IgD-negative memory B cell (primary cell): ENCODE data around the gene DCTN5. TPM values are rescaled to one million over a fixed set of nuclear protein-coding genes. Genes with fewer than 3 reads are reported as not detected.
"Not testable (repeated sequence)": the region's sequence is repeated elsewhere in the genome, so short reads cannot be mapped to it uniquely, and the experiment has no call there.

Source experiments
- H3K27ac Mint-ChIP-seq, 3 donors: one replicate each; pipeline ENCODE4 v1.8.0; 2020 to 2022; ENCODE audit warnings: mild to moderate bottlenecking in 3 of 3, mixed read lengths in 3 of 3, moderate library complexity in 1 of 3
- H3K27me3 Mint-ChIP-seq: one replicate; pipeline ENCODE4 v1.8.0; 2021; ENCODE audit warnings: mixed read lengths
- H3K36me3 Mint-ChIP-seq: one replicate; pipeline ENCODE4 v1.8.0; 2020; ENCODE audit warnings: mild to moderate bottlenecking, mixed read lengths
- H3K4me1 Mint-ChIP-seq, 3 donors: one replicate each; pipeline ENCODE4 v1.8.0; 2020 to 2022; ENCODE audit warnings: mixed read lengths in 3 of 3, mild to moderate bottlenecking in 1 of 3
- H3K4me3 Mint-ChIP-seq, 4 donors: one replicate each; pipeline ENCODE4 v1.8.0; 2020 to 2022; ENCODE audit warnings: mild to moderate bottlenecking in 4 of 4, mixed read lengths in 4 of 4, moderate library complexity in 3 of 4
- H3K9me3 Mint-ChIP-seq, 3 donors: one replicate each; pipeline ENCODE4 v1.8.0; 2020 to 2021; ENCODE audit warnings: mixed read lengths in 3 of 3, mild to moderate bottlenecking in 1 of 3
- polyA plus RNA-seq: library from polyadenylated mRNA; unstranded; fragments of 300-500 nt; fragmentation: Illumina TruSeq; gene quantifications from one replicate; pipeline ENCODE4 v1.2.3, GENCODE V29; 2021

DCTN5 gene
- 57.5 TPM for polyA plus RNA-seq

DNA sequence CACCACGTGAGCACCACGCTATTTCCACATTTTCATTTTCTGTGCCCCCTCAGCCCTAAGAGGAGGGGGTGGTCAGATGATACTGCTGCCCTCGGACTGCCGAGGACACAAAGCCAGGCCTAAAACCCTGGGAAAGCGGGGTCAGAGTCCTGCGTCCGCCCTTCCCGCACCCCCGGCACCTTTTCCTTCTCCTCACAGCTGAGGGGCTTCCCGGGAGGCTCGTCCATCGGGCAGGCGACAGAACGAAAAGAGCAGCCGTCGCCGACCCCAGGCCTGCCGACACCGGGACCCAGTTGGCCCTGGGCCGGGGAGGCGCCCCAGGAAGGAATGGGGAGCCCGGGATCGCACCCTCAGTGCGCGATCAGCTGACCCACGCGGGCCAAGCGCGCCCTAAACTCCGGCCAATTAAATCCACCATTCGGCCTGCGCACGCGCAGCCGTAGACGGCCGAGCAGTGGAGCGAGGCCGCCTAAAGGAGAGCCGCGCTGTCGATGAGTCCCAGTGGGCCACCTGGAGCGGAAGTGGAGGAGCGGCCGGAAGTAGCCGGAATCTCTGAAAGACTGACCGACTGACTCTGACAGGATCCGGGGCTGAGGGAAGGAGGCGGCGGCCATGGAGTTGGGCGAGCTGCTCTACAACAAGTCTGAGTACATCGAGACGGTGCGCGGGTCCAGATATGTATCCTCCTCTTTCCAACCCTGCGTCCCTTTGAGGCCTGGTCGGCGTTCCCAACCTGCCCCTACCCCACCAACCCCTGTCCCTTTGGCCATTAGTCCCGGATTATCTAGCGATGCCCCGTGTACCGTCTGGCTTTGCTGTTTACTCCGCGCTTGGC is at the start of gene DCTN5, which contains the start of gene PALB2:
TSS of gene DCTN5 (plus strand) at position 536 of the 835 bp plus-strand sequence. CDS start at position 613, 77 bp downstream.
TSS of gene PALB2 (minus strand) at position 380 of the 835 bp plus-strand sequence. CDS start at position 227, 153 bp downstream.
- Mint-ChIP-seq H3K9me3 (no peaks in the 10 kb centered on the region), H3K36me3 (no peaks in the 10 kb centered on the region), H3K4me1 (peaks cover 21 to 33% (median 24%) of the 10 kb centered on the region in 3 donors), H3K27me3 (no peaks in the 10 kb centered on the region), H3K27ac (peak within 1 kb of the TSS; percentile 90 to 100 (median 97)), H3K4me3 (peak within 1 kb of the TSS; percentile 98 to 100 (median 99))

GRCh38 chr16:23594186-23594585 is 47.1 kb upstream of the DCTN5 start:
- H3K4me3 Mint-ChIP-seq = peak overlapping the region in 1 of 4 donors; percentile 8
- no peak overlapping the region for H3K27ac Mint-ChIP-seq
- H3K4me1 Mint-ChIP-seq = peaks cover 17 to 21% (median 20%) of the 10 kb centered on the region in 3 donors

GRCh38 chr16:23595246-23595950 is 45.9 kb upstream of the DCTN5 start:
- H3K36me3 Mint-ChIP-seq = peaks cover 3% of the 10 kb centered on the region

More at GRCh38 chr16:23594186-23594585, 47.1 kb upstream of the DCTN5 start:
- H3K36me3 Mint-ChIP-seq = peaks cover 5% of the 10 kb centered on the region
- no peaks in the 10 kb centered on the region for H3K9me3 Mint-ChIP-seq
- H3K27me3 Mint-ChIP-seq = no peaks in the 10 kb centered on the region

GRCh38 chr16:23595951-23596720 is 45.1 kb upstream of the DCTN5 start, which contains the start of gene NDUFAB1:
Gene NDUFAB1 (minus strand): TSS chr16:23596316. CDS start chr16:23596290, 26 bp downstream.
- H3K4me1 Mint-ChIP-seq = peaks cover 16 to 20% (median 18%) of the 10 kb centered on the region in 3 donors
- H3K9me3 Mint-ChIP-seq = no peaks in the 10 kb centered on the region
- H3K4me3 Mint-ChIP-seq = peak within 1 kb of the TSS; percentile 64 to 92 (median 90)

More at GRCh38 chr16:23595246-23595950, 45.9 kb upstream of the DCTN5 start:
- Mint-ChIP-seq H3K9me3 (no peaks in the 10 kb centered on the region), H3K4me1 (peaks cover 16 to 20% (median 18%) of the 10 kb centered on the region in 3 donors), H3K27me3 (no peaks in the 10 kb centered on the region), H3K27ac (peak overlapping the region; percentile 31 to 76 (median 64)), H3K4me3 (peak overlapping the region; percentile 64 to 92 (median 90))

GRCh38 chr16:23597003-23597756 is 44.1 kb upstream of the DCTN5 start:
- Mint-ChIP-seq H3K9me3 (no peaks in the 10 kb centered on the region), H3K36me3 (peaks cover 3% of the 10 kb centered on the region), H3K4me3 (peak overlapping the region; percentile 41 to 91 (median 74)), H3K27me3 (no peaks in the 10 kb centered on the region), H3K4me1 (peaks cover 13 to 15% (median 14%) of the 10 kb centered on the region in 3 donors), H3K27ac (peak overlapping the region in 2 of 3 donors; percentile 27 to 71)

More at GRCh38 chr16:23595951-23596720, 45.1 kb upstream of the DCTN5 start, which contains the start of gene NDUFAB1:
- H3K27me3 Mint-ChIP-seq = no peaks in the 10 kb centered on the region
- peaks cover 3% of the 10 kb centered on the region for H3K36me3 Mint-ChIP-seq
- H3K27ac Mint-ChIP-seq = peak within 1 kb of the TSS; percentile 31 to 86 (median 64)

GRCh38 chr16:23607726-23608125 is 33.5 kb upstream of the DCTN5 start:
- Mint-ChIP-seq H3K4me3 (no peak overlapping the region), H3K27ac (no peak overlapping the region), H3K27me3 (no peaks in the 10 kb centered on the region), H3K36me3 (no peaks in the 10 kb centered on the region), H3K4me1 (no peaks in the 10 kb centered on the region), H3K9me3 (no peaks in the 10 kb centered on the region)

DNA sequence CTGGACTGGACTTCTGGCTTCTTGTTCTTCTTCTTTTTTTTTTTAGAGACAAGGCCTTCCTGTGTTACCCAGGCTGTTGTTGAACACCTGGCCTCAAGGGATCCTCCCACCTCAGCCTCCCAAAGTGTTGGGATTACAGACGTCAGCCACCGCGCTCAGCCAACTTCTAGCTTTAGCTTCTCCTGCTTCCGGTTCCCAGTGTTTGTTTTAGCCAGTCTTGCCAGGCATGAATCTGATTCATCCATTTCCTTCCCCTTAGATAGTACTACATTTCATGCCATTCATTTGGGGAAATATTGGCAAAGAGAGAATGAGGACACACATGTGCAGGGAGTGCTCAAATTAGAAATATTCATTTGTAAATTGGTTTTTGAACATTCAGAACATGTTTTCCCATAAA is 33.1 kb upstream of the DCTN5 start:
- Mint-ChIP-seq H3K27ac (no peak overlapping the region), H3K36me3 (no peaks in the 10 kb centered on the region), H3K27me3 (no peaks in the 10 kb centered on the region), H3K4me3 (no peak overlapping the region), H3K9me3 (no peaks in the 10 kb centered on the region), H3K4me1 (no peaks in the 10 kb centered on the region)

DNA sequence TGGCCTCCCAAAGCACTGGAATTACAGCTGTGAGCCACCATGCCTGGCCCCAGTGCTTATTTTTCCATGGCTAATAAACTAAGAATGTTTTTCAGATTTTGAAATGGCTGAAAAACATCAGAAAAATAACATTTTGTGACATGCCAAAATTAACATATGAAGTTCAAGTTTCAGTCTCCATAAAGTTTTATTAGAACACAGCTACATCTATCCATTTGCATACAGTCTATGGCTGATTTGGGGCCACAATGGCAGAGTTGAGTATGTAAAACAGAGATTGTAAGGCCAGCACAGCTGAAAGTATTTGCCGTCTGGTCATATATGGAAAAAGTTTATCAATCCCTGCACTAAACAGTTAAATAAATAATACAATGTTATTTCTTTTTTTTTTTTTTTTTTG is 31.3 kb upstream of the DCTN5 start:
- H3K36me3 Mint-ChIP-seq = no peaks in the 10 kb centered on the region
- H3K27ac Mint-ChIP-seq = no peak overlapping the region
- H3K27me3 Mint-ChIP-seq = no peaks in the 10 kb centered on the region
- H3K4me1 Mint-ChIP-seq = peaks cover 0 to 2% (median 0%) of the 10 kb centered on the region in 3 donors
- H3K9me3 Mint-ChIP-seq = no peaks in the 10 kb centered on the region
- no peak overlapping the region for H3K4me3 Mint-ChIP-seq

DNA sequence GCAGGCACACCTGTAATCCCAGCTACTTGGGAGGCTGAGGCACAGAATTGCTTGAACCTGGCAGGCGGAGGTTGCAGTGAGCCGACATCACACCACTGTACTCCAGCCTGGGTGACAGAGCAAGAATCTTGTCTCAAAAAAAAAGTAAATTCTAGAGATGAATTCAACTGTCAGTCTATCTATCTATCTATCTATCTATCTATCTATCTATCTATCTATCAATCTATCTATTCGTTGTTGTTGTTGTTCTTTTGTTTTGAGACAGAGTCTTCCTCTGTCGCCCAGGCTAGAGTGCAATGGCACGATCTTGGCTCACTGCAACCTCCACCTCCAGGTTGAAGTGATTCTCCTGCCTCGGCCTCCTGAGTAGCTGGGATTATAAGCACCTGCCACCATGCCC is 30.4 kb upstream of the DCTN5 start:
- not testable (repeated sequence) for H3K9me3 Mint-ChIP-seq, H3K4me3 Mint-ChIP-seq, H3K36me3 Mint-ChIP-seq, H3K4me1 Mint-ChIP-seq, H3K27me3 Mint-ChIP-seq, H3K27ac Mint-ChIP-seq

GRCh38 chr16:23611936-23612335 is 29.3 kb upstream of the DCTN5 start:
- no peak overlapping the region for H3K4me3 Mint-ChIP-seq

DNA sequence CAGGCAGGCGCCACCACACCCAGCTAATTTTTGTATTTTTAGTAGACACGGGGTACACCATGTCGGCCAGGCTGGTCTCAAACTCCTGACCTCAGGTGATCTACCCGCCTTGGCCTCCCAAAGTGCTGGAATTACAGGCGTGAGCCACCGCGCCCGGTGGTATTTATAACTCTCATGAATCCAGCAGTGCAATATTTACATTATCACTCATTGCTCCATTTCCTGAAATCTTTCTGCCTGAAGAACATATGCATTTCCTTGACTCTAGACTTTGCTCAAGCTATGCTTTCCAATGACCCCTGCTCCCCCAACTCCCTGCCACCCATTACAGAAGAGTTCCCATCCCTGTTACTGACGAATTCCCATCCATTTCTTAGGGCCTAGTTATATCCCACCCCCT is 25.5 kb upstream of the DCTN5 start:
- H3K27ac Mint-ChIP-seq = no peak overlapping the region
- peaks cover 6% of the 10 kb centered on the region for H3K36me3 Mint-ChIP-seq
- peaks cover 0 to 2% (median 0%) of the 10 kb centered on the region in 3 donors for H3K4me1 Mint-ChIP-seq
- no peaks in the 10 kb centered on the region for H3K9me3 Mint-ChIP-seq
- H3K4me3 Mint-ChIP-seq = peak overlapping the region in 1 of 4 donors; percentile 2
- no peaks in the 10 kb centered on the region for H3K27me3 Mint-ChIP-seq

More at GRCh38 chr16:23611936-23612335, 29.3 kb upstream of the DCTN5 start:
- Mint-ChIP-seq H3K4me1 (peaks cover 0 to 2% (median 0%) of the 10 kb centered on the region in 3 donors), H3K27me3 (no peaks in the 10 kb centered on the region), H3K36me3 (no peaks in the 10 kb centered on the region), H3K9me3 (no peaks in the 10 kb centered on the region), H3K27ac (no peak overlapping the region)

DNA sequence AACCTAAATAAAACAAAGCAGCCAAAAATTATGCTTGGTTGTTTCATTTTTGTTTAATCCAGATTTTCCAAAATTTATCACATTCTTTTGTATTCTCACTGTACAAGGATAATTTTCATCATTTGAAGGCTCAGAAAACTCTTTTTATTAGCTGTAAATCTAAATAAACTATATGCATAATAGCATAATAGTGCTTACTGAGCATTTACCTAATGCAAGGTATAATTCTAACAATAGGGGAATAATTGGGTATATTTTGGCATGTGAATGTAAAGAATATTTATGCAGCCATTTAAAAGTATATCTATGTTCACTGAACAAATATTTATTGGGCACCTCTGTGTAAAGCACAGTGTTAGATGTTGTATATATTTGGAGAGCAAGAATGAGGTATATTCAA is 17.2 kb upstream of the DCTN5 start:
- peaks cover 11% of the 10 kb centered on the region for H3K36me3 Mint-ChIP-seq
- H3K4me1 Mint-ChIP-seq = no peaks in the 10 kb centered on the region
- no peaks in the 10 kb centered on the region for H3K27me3 Mint-ChIP-seq
- H3K4me3 Mint-ChIP-seq = no peak overlapping the region
- no peaks in the 10 kb centered on the region for H3K9me3 Mint-ChIP-seq
- H3K27ac Mint-ChIP-seq = no peak overlapping the region

DNA sequence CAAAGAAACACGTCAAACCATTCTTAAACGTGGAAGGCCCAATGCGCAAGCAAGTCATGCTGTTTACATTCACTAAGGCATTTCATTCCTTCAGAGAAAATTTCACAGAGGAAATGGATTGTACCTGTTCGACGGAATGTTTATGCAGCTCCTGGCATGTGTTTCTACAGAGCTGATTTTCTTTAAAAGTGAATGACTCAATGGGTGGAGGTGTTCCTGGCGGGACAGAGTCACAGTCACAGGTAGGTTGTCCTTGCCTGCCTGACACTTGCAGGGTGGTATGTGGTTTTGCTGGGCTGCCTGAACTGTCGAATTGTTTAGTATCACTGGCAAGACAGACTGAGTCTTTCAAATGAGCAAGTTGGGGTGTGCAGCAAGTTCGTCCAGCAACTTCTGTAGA is 11.8 kb upstream of the DCTN5 start:
- Mint-ChIP-seq H3K4me1 (peaks cover 0 to 2% (median 0%) of the 10 kb centered on the region in 3 donors), H3K27me3 (no peaks in the 10 kb centered on the region), H3K4me3 (no peak overlapping the region), H3K36me3 (peaks cover 10% of the 10 kb centered on the region), H3K27ac (no peak overlapping the region), H3K9me3 (peaks cover 0 to 2% (median 0%) of the 10 kb centered on the region in 3 donors)

- H3K9me3 Mint-ChIP-seq, H3K27me3 Mint-ChIP-seq, H3K4me1 Mint-ChIP-seq, H3K4me3 Mint-ChIP-seq: not testable (repeated sequence)
- H3K36me3 Mint-ChIP-seq = peaks cover 10% of the 10 kb centered on the region
- H3K27ac Mint-ChIP-seq = peak overlapping the region in 1 of 3 donors; percentile 64
Measured at GRCh38 chr16:23631874-23632273, 9.4 kb upstream of the DCTN5 start.
